IPS-NIHi11 (cell line): Measurements from ENCODE around the gene PANK1.
A peak's percentile ranks its signal among the peaks of the same experiment; 100 is the strongest.

Experiments
- DNase-seq: peaks from one replicate; pipeline ENCODE4 v3.0.0; 2012; ENCODE audit warnings: mixed read lengths, low spot score

PANK1 gene

DNA sequence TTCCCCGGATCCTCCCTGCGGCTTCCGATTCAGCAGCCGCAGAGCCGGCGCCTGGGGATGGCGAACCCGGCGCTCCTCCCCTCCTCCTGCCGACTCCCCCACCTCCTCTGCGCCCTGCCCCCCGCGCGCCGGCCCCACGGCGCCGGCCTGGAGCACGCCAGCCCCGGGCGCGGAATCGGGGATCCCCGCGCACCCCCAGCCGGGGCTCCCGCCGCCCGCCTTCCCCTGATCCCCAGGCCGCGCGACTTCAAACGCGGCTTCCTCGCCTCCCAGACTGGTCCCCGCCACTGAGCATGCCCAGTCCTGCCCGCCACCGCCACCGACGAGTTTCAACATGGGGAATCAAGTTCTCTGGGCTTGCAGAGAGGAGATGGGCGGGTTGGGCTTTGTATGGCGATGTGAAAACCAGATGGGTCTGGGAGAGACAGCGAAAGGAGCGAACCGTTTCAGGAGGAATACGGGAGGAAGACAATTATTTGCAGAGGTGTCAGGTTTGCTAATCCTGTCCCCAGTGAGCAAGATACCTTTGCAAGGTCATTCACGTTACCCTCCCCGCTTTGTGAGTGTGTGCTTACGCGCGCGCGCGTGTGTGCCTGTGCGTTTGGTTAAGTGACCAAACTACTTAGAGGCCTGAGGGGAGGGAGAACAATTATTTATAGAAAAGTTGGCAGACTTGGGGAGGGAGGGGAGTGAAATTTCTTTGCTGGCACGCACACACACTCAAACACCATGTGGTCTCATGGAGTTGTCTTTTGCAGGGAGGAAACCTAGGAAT lies at the start of gene PANK1:
TSS of gene PANK1 (minus strand) at position 276 of the 775 bp plus-strand sequence. CDS start 351 bp downstream, outside the sequence.
- DNase-seq: peak; percentile 82

DNA sequence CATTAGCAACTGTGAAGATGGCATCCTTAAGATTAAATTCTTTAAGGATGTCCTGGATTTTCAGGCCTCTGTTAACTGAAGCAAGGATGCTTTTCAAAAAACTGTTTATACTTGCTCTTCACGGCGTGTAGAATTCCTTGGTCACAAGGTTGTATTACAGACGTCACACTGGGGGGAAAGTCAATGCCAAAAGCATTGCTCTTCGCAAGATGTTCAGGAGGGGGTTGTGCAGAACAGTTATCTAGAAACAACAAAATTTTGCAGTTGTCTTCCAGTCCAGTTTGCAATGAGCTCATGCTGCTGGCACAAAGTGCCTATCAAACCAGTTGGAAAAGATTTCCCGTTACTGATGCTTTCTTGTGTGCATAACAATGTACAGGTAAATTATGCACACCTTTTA lies 48.1 kb upstream of the PANK1 start:
- no peak for DNase-seq

DNA sequence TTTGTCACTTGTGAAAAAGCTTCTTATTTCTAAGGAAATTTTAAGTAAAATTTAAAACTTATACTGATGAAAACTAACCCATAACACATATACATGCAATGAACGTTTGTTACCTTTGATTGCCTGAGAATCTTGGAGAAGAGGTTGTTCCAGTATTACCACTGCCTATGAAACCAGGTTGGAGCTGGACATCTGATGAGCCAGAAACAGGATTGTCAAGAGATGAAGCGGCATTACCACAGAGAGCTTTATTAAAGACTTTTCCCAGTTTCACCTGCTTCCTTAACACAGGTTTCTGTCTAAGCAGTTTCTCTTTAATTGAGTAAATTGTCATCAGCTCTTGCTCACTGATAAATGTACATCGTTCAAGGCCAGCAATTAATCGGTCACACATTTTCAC lies 47.4 kb upstream of the PANK1 start:
- no peak for DNase-seq

DNA sequence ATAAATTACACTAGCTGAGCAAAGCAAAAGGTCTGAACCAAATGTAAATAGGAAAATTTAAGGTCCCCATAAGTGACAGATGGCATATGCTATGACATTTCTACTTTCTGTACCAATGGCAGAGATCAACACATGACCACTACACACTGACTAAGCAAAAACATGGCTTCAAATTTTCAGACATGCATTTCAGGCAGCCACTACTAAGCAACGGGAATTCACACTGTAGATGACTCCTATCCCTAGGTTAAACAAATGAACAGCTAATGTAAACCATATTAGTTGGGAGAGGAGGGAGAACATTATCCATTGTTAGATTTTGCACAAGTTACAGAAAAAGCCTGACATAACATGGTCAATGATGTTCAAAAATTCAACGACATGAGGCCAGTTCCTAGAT lies 45.0 kb upstream of the PANK1 start:
- no peak for DNase-seq

DNA sequence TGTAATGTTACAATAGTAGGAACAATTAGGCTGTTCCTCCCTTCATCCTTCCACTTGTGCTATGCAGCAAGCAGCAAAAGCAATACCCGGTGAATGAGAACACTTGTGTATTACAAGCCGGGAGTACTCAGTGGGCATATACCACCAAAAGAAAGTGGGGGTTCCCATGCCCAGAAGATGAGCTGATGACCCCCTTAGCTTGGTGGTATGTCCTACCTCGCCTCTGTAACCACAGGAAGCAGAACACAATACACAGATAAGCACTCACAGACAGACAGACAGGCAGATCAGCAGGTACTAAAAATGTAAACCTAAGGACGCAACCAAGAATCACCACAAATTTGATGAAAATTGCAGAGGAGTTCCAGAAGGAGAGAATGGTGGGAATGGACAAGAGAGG lies 40.9 kb upstream of the PANK1 start:
- no peak for DNase-seq

DNA sequence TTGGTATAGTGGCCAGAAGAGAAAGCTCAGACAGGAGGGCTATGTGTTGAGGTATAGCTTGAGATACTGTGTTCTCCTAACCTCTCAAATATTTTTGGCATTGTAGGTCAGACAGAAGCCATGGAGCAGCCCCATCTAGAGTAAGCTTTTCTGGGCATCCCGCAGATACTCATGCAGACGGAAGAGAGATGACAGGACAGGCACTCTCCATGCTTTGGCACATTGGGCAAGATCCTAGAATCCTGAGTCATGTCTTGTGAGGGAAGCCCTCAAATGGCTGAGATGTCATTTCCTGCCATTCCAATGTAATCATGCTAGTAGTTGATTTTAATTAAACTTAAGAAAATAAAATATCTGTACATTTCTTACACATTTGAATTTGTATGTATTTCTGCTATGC lies 39.6 kb upstream of the PANK1 start:
- DNase-seq: no peak

DNA sequence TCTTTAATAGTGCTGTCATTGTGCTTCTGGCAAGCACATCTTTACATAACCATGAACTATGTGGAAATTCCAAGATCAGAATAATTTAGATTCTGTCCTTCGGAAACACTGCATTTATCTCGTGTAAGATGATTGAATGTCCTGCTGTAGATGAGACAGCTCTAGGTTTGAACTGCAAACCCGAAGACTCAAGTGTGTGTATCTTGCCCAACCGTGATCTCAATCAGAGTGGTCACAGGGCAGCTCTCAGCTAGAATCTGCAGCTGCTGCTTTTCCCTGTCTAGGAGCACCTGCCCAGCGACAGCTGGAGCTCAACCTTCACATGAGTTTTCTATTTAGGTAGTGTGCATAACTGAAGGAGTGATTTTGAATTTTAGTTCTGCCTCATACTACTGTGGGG lies 38.8 kb upstream of the PANK1 start:
- DNase-seq: no peak

DNA sequence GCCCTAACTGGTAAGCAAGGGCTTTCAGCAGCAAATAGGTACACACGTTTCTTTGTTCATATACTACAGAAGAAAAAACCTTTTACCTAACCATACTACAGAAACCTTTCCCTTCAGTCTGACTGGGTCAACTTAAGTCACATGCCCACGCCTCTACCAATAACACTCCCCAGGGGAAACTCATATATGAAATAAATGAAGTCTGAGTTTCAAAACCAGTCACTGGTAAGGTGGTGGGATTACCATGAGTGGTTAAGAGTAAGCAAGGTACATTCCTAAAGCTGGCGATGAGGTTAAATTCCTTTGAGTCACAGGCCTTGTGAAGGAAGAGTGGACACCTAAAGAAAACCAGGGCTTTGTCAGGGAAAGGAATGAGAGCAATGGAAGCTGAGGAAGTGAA lies 34.9 kb upstream of the PANK1 start:
- DNase-seq: no peak

DNA sequence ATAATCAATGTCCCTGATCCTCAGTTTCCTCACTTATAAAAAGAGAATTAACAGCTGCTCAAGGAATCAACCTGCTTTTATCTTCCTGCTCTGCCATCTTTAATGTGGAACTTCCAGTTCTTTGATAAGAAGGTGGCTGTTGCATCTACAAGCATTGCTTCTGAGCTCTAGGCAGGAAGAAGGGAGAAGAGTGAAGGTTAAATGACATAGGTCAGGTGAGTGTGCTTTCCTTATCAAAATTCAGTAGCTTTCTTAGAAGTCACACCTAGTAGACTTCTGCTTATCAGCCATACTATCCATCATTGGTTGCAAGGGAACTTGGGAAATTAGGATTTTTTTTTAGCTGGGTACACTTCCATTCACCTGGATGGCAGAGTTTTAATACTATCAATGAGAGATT lies 32.3 kb upstream of the PANK1 start:
- DNase-seq: no peak

DNA sequence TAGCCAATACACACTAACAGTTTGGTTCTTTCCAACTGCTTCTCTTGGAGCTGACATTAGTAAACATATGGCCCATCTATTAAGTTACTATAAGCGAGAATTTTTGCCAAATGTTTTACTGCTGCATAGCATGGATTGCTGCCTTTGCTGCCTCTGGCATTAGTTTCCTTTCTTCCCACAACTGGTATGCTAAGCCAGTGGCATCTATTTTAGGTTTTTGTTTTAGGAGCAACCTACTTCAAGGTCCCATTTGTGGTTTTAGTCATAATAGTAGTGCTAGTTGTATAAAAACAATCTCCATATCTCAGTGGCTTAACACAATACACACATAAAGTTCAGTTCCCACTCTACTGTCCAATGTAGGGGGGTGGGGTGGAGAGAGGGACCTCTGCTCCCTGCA lies 25.9 kb upstream of the PANK1 start:
- no peak for DNase-seq

DNA sequence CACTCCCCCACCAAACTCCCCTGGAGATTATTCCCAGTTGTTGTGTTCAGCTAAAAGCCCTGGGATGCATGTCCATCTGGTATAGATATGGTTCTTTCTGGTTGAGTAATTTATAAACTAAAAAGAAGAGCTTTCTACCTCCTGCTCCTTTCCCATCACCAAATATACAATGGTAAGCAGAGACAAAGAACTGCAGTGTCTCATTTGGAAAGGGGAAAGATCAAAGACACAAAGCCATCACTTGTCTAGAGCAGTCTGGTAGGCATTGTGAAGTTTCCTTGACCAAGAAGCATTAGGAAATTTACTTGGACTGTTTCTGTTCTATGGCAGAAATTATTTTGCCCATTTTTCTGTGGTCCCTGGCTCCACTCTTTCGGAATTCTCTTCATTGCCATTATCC lies 24.9 kb upstream of the PANK1 start:
- DNase-seq: no peak

DNA sequence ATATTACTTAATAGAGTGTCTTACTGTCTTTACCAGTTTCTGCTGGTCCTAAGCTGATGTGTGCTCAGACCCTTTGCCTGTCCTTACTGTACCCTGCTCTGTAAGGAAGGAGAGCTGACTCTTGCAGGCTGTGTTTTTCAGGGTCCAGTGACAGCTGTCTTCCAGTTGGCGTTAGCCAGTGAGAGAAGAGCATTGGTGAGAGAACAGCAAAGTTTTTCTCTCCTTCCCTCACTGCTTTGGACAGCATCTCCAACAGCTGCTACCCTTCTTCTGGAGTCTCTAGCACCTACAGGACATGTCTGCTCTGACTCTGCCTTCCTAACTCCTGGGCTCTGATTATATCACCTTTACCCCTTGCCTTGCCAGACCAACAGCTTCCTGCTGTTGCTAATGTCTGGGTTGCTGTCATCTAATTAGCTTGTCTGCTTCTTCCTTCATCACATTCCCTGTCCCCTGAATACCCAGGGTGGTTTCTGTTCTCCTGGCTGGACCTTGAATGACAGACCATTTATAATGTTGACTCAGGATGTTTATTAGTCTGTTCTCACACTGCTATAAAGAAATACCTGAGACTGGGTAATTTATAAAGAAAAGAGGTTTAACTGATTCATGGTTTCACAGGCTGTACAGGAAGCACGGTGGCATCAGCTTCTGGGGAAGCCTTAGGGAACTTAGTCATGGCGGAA lies 23.5 kb upstream of the PANK1 start:
- DNase-seq: no peak

DNA sequence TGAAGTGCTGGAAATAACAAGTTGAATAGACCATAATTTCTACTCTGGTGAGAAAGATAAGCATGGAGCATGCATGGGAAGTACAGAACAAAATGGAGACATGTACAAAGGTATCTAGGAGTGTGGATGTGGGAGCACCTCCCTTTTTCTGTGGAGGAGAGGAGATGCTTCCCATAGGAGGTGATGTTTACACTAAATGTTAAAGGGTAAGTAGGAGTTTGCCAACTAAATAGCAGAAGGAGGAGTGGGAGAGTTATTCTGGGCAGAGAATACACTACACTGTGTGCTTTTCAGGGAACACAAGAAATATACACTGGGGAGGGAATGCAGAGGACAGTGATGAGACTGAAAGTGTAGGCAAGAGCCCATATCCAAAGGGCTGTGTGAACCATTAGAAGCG lies 21.1 kb upstream of the PANK1 start:
- no peak for DNase-seq

DNA sequence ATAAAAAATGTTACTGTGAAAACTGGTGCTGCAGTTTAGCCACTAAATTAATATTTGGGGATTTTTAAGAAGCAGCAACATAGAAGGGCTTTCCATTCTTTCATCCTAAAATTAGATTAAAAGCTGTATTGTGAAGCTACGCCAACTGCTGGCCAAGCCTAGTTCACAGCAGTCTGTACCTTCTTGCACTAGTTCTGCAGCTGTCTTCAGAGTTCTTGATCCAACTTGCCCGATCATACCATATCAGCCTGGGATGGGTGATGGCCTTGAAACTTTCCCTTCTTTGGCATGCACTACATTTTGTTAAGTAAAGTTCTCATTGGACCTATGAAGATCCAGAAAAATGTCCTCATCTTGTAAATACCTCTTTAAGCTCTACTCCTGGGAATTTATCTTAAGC lies 20.3 kb upstream of the PANK1 start:
- no peak for DNase-seq

DNA sequence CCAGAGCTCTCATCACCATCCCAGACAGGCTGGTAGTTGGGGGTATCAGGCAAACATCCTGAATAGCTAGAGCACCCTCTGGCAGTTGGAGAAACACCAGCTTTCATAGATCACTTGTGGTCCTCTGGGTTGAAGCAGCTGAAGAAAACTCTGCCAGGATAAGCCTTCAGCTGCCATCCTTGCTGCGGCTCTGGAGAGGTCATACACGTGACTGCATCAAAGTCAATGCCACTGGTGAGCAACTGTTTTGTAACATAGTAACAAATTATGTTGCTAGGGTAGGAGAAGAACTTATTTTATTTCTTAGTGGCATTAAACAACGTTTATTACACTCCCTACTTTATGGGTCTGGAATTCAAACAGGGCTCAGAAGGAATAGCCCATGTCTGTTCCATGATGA lies 19.2 kb upstream of the PANK1 start:
- DNase-seq: no peak

DNA sequence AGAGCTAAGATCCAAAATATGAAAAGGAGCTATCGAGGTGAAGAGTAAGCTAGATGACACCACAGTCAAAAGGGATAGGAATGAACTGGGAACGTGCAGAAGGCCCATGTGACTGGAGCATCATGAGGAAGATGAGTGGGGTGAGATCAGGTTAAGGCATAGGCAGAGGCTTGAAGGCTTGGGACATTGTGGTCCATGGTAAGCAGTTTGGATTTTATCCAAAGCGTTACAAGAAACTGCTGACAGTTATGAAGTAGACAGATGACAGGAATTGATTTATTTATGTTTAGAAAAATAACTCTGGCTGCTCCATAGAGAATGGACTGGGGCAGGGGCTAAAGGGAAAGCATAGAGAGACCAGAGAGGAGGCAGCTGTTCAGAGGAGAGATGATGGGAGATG lies 18.1 kb upstream of the PANK1 start:
- no peak for DNase-seq

DNA sequence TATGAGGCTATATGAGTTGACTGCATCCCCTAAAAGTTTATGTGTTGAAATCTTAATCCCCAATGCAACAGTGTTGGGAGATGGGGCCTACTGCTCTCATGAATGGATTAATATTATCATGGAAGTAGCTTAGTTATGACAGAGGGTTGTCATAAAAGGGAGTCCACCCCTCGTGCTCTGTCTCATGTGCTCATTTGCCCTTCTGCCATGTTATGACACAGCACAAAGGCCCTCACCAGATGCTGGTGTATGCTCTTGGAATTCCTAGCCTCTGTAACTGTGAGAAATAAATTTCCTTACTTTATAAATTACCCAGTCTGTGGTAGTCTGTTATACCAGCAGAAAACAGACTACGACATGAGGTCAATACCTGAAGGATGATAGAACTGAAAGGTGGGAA lies 17.6 kb upstream of the PANK1 start:
- no peak for DNase-seq

DNA sequence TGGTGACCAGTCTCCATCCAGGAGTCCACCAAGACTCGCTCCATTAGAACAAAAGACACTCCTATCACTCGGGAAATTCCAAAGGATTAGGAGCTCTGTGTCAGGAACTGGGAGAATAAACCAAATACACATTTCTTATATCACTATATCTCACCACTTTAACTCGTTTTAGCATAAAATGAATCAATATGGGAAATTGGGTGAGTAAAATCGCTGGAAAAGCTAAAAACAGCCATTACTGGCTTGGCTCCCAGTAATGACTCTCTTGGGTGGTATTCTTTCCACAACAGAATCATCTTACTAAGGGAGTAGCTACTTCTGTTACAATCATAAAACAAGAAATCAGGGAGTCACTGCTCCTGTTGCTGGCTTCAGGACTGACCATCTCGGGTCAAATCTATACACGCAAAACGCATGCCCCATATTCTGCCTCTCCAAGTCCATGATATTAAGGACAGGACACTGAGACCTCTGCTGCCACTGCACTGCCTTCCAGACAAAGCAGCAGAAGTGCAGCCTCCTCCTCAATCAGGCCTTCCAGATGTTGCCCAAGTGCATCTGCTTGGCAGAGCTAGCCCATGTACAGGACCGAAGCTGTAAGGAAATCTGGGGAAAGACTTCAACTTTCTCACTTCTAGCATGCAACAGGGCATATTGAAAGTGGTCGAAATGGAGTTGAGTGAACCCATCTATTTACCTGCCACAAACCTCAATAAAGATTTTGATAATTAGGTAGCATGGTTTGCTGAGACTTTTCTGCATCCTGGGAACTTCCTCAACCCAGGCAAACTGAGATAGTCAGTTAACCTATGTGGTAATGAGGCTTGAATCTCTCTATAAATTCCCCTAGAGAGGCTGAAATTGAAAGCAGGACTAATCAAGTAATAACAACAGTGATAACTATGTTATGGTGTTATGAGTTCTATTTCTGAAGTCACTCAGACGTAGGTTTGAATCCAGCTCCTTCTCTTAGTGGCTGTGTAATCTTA lies 14.4 kb upstream of the PANK1 start:
- DNase-seq: no peak

DNA sequence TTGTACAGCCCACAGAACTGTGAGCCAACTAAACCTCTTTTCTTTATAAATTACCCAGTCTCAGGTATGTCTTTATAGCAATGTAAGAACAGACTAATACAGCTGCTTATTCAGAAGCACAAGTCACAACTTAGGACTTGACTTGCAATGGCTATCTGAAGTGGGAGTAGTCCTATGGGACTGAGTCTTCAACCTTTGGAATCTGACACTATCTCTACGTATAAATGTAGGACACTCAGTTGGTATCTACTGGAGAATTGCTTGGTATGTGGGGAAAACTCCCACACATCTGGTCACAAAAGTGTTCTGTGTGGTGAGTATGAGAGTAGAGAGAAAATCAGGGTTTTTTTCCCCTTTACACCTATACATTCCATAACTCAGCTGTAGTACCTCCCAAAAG lies 12.3 kb upstream of the PANK1 start:
- DNase-seq: no peak

DNA sequence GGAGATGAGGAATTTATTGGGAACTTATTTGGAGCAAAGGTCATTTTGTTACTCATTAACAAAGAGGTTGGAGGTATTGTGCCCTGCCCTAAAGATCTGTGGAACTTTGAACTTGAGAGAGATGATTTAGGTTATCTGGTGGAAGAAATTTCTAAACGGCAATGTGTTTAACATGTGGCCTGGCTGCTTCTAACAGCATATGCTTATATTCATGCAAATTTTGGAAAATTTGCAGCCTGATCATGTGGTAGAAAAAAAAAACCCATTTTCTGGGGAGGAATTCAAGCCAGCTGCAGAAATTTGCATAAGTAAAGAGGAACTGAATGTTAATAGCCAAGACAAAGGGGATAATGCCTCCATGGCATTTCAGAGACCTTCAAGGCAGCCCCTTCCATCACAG lies 10.7 kb upstream of the PANK1 start:
- no peak for DNase-seq

DNA sequence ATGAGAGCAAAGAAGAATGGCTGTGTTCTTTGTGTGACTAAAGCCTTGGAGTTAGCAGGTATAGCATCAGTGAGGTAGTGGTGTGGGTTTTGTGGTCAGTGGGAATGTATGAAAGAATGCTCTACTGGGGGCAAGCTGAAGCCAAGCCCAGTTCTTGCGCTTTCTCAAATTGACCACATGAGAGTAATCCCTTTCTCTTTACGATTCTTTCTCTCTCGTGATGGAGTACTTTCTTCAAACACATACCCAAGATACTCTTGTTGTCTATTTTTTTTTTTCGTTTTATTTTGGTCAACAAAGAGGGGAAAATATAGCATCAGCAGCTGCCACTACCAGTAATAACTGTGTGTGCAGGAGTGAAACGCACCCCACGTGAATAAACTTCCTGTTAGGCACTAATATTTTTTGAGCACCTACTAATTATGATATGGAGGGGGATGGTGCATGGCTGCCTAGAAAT lies 8.4 kb upstream of the PANK1 start:
- no peak for DNase-seq

DNA sequence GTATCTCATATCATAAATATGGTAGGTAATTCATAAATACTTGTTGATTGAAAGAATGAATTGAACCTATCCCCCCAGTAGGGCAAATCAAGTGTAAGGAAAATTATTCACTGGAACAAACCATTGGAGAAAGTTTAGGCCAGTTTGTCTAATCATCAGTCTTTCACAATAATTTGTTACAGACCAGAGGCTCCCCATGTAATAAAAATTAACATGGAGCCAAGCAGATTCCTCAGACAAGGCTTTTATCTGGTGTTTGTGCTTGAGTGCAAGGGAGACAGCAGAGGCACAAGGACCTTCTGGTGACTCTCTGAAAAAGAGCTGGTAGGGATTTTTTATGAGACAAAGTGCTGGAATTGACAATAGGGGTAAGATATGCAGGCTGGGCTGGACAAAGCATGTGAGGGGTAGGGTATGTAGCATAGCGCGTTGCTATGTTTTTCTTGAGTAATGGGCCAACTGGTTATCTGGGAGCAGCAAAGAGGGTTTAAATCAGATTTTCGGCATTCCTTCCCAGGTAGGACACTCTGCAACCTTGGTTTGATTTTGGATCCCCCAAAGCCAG lies 7.8 kb upstream of the PANK1 start:
- DNase-seq: no peak
